GM19351 (cell line): ENCODE results near the gene SPATA12.
A peak's percentile ranks its signal among the peaks of the same experiment; 100 is the strongest.

Source experiments
- ATAC-seq: cut with Tn5 transposase; IDR thresholded peaks from one replicate; pipeline ENCODE4 v1.9.1; 2021; ENCODE audit warnings: mild to moderate bottlenecking, moderate library complexity; ENCODE audit not compliant: unreplicated experiment

The SPATA12 gene

DNA sequence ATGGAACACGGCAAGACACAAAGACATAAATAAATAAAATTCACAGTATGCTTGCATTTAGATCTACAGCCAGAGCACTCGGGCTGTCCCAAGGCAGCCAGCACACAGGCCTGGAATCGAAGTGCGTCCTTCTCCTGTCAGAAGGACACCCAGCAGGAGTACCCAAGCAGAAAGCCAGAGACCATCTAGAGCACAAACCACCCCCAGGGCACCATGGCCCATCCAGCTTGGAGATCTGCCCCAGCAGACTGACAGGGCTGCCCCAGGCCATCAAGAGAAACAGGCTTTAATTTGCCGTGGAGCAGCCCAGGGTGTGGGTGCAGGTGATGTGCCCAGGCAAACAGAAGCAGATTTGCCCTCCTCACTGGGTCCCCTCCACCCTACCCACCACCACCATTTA, 7.8 kb upstream of the SPATA12 start:
- ATAC-seq: no peak

GRCh38 chr3:57053122-57053521, 7.3 kb upstream of the SPATA12 start:
- no peak for ATAC-seq

- no peak for ATAC-seq
These were observed 3.1 kb upstream of the SPATA12 start for GRCh38 chr3:57057351-57057750.

- no peak for ATAC-seq
These were observed 1.1 kb upstream of the SPATA12 start for GRCh38 chr3:57059411-57059810.

DNA sequence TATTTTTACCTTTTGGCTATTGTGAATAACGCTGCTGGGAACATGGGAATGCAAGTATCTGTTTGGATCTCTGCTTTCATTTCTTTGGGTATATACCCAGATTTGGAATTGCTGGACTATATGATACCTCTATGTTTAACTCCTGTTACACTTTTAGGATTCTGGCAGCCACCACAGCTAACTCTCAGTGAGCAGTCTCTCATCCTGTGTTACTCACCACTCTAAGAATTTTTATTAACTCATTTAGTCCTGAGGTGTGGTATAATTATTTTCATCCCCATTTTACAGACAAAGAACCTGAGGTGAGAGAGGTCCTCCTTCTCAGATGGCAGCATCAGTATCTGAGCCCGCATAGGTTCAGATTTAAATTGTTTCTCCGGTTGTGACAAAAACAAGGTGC, 1.1 kb downstream of the SPATA12 start:
- ATAC-seq: no peak

- ATAC-seq: no peak
These were observed 1.7 kb downstream of the SPATA12 start for GRCh38 chr3:57062101-57062631.

- ATAC-seq: no peak
These were observed 2.6 kb downstream of the SPATA12 start for GRCh38 chr3:57063032-57063431.

- no peak for ATAC-seq
These were observed 3.5 kb downstream of the SPATA12 start for GRCh38 chr3:57064001-57064400.

GRCh38 chr3:57064572-57064971, 4.1 kb downstream of the SPATA12 start:
- ATAC-seq: no peak

DNA sequence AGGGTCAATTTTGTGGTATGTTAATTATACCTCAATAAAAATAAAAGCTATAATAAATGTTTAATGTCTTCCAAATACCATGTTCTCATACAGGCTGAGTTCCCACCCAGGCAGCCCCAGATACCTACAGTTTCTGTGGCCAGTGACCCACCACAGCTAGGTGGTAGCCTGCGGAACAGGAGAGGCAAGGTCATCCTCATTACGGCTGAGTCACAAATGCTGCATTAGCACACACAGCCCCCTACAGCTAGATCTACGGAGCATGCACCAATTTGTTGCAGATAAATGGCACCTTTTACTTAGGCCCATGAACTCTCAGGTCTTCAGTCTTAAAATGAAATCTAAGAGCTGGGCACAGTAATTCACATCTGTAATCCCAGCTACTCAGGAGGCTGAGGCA, 5.1 kb downstream of the SPATA12 start:
- ATAC-seq: no peak

DNA sequence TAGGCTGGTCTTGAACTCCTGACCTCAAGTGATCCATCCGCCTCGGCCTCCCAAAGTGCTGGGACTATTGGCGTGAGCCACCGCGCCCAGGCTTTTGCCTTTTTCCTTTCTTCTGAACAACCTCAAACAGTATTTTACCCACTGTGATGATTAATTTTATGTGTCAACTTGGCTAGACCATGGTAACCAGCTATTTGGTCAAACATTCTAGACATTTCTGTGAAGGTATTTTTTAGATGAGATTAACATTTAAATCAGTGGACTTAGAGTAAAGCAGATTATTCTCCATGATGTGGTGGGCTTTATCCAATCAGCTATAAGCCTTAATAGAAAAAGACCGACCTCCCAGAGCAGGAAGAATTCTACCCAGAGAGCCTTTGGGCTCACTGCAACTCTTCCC, 6.0 kb downstream of the SPATA12 start:
- ATAC-seq: no peak

DNA sequence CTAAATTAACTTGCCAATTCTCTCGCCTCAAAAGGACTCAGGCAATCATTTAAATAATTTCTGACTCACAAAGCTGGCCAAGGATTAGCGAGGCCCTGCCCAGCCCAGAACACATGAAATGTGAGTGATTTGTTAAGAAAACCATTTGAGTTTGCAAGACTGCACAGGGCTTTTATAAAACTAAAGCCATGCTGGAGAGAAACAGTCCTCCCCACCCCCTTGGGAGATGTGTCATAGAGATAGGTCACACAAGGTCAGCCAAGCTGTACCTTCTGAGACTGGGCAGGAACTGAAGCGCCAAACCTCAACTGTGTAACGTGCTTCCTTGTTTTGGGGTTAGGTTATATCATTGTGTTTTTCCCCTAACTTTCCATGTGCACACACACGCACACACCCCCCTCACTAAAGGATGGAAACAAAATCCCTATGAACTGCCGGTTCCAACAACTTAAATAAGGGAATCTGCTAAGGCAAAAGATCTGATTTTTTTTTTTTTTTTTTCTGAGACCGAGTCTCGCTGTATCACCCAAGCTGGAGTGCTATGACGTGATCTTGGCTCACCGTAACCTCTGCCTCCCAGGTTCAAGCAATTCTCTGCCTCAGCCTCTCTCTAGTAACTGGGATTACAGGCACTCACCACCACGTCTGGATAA, 8.1 kb downstream of the SPATA12 start:
- peak; percentile 99 for ATAC-seq

DNA sequence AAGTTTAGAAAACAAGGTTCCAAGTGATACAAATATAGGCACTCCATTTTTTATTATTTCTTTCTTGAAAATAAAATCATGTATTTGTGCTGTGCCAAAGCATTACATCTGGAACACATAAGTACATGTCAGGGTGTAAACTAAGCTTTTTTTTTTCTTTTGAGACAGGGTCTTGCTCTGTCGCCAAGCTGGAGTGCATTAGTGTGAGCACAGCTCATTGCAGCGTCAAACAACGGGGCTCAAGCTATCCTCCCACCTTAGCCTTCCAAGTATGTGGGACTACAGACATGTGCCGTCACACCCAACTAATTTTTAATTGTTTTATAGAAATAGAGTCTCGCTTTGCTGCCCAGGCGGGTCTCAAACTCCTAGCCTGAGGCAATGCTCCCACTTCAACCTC, 9.0 kb downstream of the SPATA12 start:
- ATAC-seq: no peak

DNA sequence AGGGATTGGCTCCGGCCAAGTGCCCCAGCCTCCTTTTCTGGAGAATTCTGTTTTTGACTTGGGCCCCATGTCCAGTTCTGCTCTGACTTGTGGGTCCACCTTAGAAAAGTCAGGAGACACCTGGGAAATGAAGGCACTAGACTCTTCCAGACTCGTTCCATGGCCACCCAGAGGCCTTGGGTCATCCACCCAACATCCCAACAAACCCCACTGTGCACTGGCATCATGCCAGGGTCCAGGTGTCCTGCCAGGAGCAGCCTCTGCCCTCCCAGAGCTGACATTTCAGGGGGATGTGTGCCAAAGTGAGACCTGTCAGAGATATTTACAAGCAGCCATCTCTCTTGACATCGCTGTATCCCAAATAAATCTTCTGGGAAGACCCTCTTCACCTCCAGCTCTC, 13.2 kb downstream of the SPATA12 start:
- ATAC-seq: no peak

GRCh38 chr3:57074135-57074534, 13.7 kb downstream of the SPATA12 start:
- ATAC-seq: no peak

DNA sequence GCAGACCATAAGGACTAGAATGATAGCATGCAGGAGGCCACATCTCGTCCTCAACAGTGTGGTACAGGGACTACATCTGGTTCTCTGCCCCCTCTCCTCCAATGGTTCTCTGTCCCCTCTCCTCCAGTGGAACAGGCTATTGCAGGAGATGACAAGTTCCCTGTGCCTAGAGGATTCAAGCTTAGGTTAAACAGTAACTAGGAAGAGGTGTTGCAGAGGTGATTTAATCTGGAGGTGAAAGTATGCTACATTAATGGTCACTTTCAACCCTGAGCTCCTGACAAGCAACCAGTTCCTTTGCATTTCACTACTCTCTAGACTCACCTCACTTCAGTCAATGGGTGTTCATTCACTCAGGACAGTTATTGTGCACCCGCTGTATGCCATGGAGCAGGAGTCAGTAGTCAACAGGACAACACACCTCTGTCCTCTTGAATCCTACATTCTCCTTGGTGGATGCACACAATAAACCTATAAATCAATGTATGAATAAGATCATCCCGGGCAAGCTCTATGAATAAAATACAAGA, 16.0 kb downstream of the SPATA12 start:
- no peak for ATAC-seq

DNA sequence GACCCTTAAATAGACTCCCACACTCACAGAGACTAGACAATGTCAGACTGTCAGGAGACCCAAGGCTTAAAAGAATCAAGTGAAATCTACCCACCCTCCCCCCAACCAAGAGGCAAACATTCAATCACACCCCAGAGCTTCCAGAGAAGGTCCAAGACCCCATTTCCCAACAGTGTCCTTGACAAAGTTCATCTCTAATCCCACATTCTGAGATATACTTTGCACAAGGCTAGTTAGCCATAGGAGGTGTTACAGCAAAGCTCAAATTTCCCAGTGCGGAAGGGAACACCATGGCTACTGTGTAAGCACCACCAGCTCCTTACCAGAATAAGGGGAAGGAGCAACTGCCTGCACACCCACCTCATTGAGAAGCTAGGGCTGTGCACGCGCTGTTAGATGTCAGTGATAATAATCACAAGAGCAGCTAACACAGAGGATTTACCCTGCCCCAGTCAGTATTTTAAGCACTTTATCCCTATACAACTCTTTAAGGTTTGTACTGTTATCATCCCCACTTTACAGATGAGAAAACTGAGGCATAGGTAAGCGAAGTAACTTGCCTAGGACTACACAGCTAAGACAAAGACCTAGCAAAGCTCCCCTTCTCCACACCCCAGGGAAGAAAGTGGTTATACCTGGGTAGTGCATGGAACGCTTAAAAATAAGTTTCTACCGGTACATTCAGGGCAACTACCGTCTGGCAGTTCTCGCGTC, 17.3 kb downstream of the SPATA12 start:
- ATAC-seq: no peak

GRCh38 chr3:57078344-57078634, 17.8 kb downstream of the SPATA12 start:
- peak; percentile 43 for ATAC-seq

GRCh38 chr3:57078635-57079473, 18.4 kb downstream of the SPATA12 start:
- peak; percentile 52 for ATAC-seq

DNA sequence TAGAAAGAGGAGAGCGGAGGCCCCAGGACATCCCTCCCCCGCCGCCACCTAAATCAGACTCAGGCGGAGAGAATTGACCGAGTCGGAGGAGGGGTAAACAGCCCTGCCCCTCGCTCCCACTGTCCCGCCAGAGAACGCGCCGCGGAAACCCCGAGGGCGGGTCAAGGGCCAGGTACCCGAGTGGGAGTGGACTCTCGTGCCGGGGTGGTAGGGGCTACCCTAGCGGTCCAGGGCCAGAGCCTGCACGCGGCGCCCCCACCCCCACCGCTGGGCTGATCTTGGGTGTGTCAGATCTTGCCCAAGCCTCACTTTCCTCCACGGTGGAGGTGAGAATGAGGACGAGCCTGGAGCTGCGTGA, 19.0 kb downstream of the SPATA12 start:
- no peak for ATAC-seq

- no peak for ATAC-seq
These were observed 19.7 kb downstream of the SPATA12 start for GRCh38 chr3:57080171-57080570.

- ATAC-seq: no peak
These were observed 20.7 kb downstream of the SPATA12 start for GRCh38 chr3:57081173-57081572.
